Adrenal gland (tissue), 12 donors: ENCODE data around the gene CDCA3. TPM values are rescaled to one million over a fixed set of nuclear protein-coding genes. Genes with fewer than 3 reads are reported as not detected.
A peak's percentile ranks its signal among the peaks of the same experiment; 100 is the strongest.
"Not testable (repeated sequence)": the region's sequence is repeated elsewhere in the genome, so short reads cannot be mapped to it uniquely, and the experiment has no call there.

Experiments used
- DNase-seq, 7 donors: peaks; one replicate each; pipeline ENCODE4 v3.0.0-alpha.2; 2019 to 2020
- H3K27ac ChIP-seq, 5 donors: fragments of 200-600 bp; sonication (generic) in 4 of 5; 1 replicate in 3 of 5; 2 replicates in 2 of 5; pipeline versions ENCODE4 v1.5.1 to v1.8.0; 2016 to 2020; ENCODE audit warnings: mild to moderate bottlenecking in 1 of 5
- H3K27me3 ChIP-seq: fragments of 200-600 bp; 2 replicates; pipeline ENCODE4 v1.8.0; 2021
- H3K36me3 ChIP-seq, 2 donors: fragments of 200-600 bp; replicated peaks in 1 of 2; 1 replicate in 1 of 2; 2 replicates in 1 of 2; pipeline versions ENCODE4 v1.5.1 to v1.8.0; 2018 to 2022
- H3K4me1 ChIP-seq, 2 donors: fragments of 200-600 bp; replicated peaks in 1 of 2; 1 replicate in 1 of 2; 2 replicates in 1 of 2; pipeline versions ENCODE4 v1.5.1 to v1.8.0; 2018 to 2021
- H3K4me3 ChIP-seq, 4 donors: fragments of 200-600 bp; sonication (generic) in 3 of 4; one replicate each; pipeline ENCODE4 v1.5.1; 2016 to 2018
- H3K9me3 ChIP-seq, 3 donors: fragments of 200-600 bp; sonication (generic) in 1 of 3; replicated peaks in 1 of 3; 1 replicate in 2 of 3; 2 replicates in 1 of 3; pipeline versions ENCODE4 v1.5.1 to v1.8.0; 2016 to 2021
- CTCF ChIP-seq, 6 experiments: fragments of 450-650 bp in 4 of 6; fragments of 200-600 bp in 2 of 6; sonication (generic) in 1 of 6; IDR thresholded peaks; 1 replicate in 5 of 6; 2 replicates in 1 of 6; pipeline versions ENCODE4 v1.5.1 to v1.8.0; 2016 to 2021; ENCODE audit warnings: antibody characterized with exemption in 6 of 6, mild to moderate bottlenecking in 2 of 6, moderate library complexity in 1 of 6
- POLR2A ChIP-seq, 2 donors: fragments of 450-650 bp; IDR thresholded peaks; one replicate each; pipeline ENCODE4 v1.6.1; 2017; ENCODE audit warnings: antibody characterized with exemption in 2 of 2, mild to moderate bottlenecking in 2 of 2, moderate library complexity in 1 of 2
- WGBS, 4 donors: extraction: QIAGEN DNeasy Blood & Tissue Kit in 2 of 4; methylation state at CpG; one replicate each; pipeline versions ENCODE4 v1.1.5 to v1.1.7; 2013 to 2017; 5-methylcytosine and 5-hydroxymethylcytosine counted together
- intact Hi-C, 2 donors: fragments of 100-400 bp; cut with DNase I; formaldehyde crosslinking; loops; one replicate each; pipeline versions ENCODE4 v1.14.1 to v1.15.0; 2022 to 2023
- polyA plus RNA-seq, 3 donors: library from polyadenylated mRNA; stranded (reverse); fragments of 200-250 nt in 2 of 3; fragments of 350-450 nt in 1 of 3; fragmentation: Illumina TruSeq in 1 of 3; extraction: RNeasy Lipid Tissue Mini Kit (QIAGEN cat#74804) in 1 of 3; gene quantifications; one replicate each; pipeline ENCODE4 v1.2.3, GENCODE V29; 2013 to 2014
- total RNA-seq, 9 donors: library from RNA; depleted of rRNA in 4 of 9; stranded (reverse); fragments of >200 nt in 4 of 9; fragments of 120-200 nt in 1 of 9; fragmentation: NEBNext Ultra II Directional in 1 of 9; extraction: Animal tissue kit (Norgen Biotek cat#: 25700) in 1 of 9; gene quantifications; one replicate each; pipeline versions ENCODE4 v1.1.0 to v1.2.4, GENCODE V29; 2013 to 2023
- donor health status: healthy with polysubstance abuse.
- donor health status: Bipolar disorder and iron deficiency.
- donor health status: DM: yes; HTN: yes; CAD: no.
- donor health status: DM: no; HTN: no; CAD: no.
- donor health status: DM: no; HTN: no; CAD: no.
- donor health status: DM: yes; HTN: yes; CAD: no.

The CDCA3 gene
- total and polyA plus RNA-seq, 12 donors, result 2.6 to 17.7 (median 3.5) TPM; not detected in 1

DNA sequence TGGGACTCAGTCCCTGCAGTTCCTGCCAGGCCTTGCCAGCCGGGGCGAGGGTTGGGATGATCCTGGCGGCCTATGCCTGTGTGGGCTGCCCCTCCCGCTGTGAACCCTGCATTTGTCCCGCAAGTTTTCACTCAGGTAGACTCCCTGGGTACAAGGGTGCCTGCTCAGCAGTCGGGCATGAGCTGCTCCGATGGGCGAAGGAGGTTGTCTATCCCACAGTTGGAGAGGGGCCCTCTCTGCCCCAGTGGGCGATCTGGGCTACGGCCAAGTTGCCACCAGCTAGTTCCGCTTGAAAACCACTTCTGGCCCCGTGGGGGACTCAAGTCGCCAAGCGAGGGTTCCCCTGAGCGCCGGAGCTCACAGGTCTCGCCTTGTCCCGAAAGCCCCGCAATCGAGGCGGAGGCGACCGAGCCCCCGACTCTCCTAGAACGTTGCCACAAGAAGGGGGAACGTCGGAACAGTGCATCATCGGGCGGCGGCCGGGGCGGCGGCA is 15.9 kb upstream of the CDCA3 start:
- Histone ChIP-seq H3K27me3 (no peaks in the 10 kb centered on the region), H3K4me3 (peak overlapping the region in 3 of 4 donors; percentile 31 to 93 (median 74)), H3K9me3 (no peaks in the 10 kb centered on the region), H3K4me1 (peaks cover 28 to 43% of the 10 kb centered on the region in 2 donors), H3K27ac (peak overlapping the region; percentile 39 to 98 (median 97)), H3K36me3 (peaks cover 0 to 71% of the 10 kb centered on the region in 2 donors)
- TF ChIP-seq CTCF (IDR thresholded peaks at IDR 0.05) (no peak), POLR2A (IDR thresholded peaks at IDR 0.05) (no peak)
- peak; percentile 58 to 74 (median 72) for DNase-seq
- WGBS, 4 donors, result 1 to 5% (median 2%) methylated on average over 13 to 33 of the region's 33 CpGs
- intact Hi-C loops, result no loop called here

- intact Hi-C loops, result no loop called here
- WGBS, 4 donors, result 76 to 85% (median 81%) methylated on average over 15 to 19 of the region's 19 CpGs
- Histone ChIP-seq H3K9me3 (no peaks in the 10 kb centered on the region), H3K4me3 (peak overlapping the region in 1 of 4 donors; percentile 93), H3K4me1 (peaks cover 21 to 37% of the 10 kb centered on the region in 2 donors), H3K27me3 (no peaks in the 10 kb centered on the region), H3K27ac (peak overlapping the region in 4 of 5 donors; percentile 97 to 98 (median 98)), H3K36me3 (peaks cover 0 to 73% of the 10 kb centered on the region in 2 donors)
- no peak for TF ChIP-seq POLR2A (IDR thresholded peaks at IDR 0.05)
- TF ChIP-seq CTCF (IDR thresholded peaks at IDR 0.05), result no peak
- peak in 1 of 7 donors; percentile 50 for DNase-seq
These were observed 15.3 kb upstream of the CDCA3 start for GRCh38 chr12:6866163-6866919.

DNA sequence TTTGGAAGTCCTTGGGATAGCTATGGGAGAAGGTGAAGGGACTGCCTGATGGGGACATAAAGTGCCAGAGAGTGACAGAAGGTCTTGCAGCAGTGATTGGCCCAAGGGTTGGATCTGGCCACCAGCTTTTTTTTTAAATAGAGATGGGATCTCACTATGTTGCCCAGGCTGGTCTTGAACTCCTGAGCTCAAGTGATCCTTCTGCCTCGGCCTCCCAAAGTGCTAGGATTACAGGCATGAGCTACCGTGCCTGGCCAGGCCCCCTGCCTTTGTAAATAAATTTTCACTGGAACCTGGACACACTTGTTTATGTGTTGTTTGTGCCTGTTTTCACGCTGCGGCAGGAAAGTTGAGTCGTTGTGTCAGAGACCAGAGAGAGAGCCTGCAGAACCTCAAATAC is 14.2 kb upstream of the CDCA3 start:
- H3K9me3 ChIP-seq, H3K27me3 ChIP-seq, H3K4me3 ChIP-seq, H3K27ac ChIP-seq, intact Hi-C loops, DNase-seq: not testable (repeated sequence)
- 92 to 95% (median 94%) methylated on average over 5 of the region's 5 CpGs; no CpG with 5 or more reads in 1 of the 4 donors for WGBS, 4 donors
- Histone ChIP-seq H3K36me3 (peaks cover 0 to 73% of the 10 kb centered on the region in 2 donors), H3K4me1 (peaks cover 18 to 28% of the 10 kb centered on the region in 2 donors)

GRCh38 chr12:6863586-6864321 is 12.7 kb upstream of the CDCA3 start:
- Histone ChIP-seq H3K4me1 (peaks cover 4 to 12% of the 10 kb centered on the region in 2 donors), H3K36me3 (peaks cover 0 to 73% of the 10 kb centered on the region in 2 donors), H3K9me3 (no peaks in the 10 kb centered on the region), H3K27ac (no peak overlapping the region), H3K4me3 (no peak overlapping the region), H3K27me3 (no peaks in the 10 kb centered on the region)
- TF ChIP-seq POLR2A (IDR thresholded peaks at IDR 0.05) (no peak), CTCF (IDR thresholded peaks at IDR 0.05) (no peak)
- no peak for DNase-seq
- WGBS, 4 donors, result 93 to 98% (median 95%) methylated on average over 9 to 16 of the region's 16 CpGs
- intact Hi-C loops, result no loop called here
